HG02973 (cell line): ENCODE data around the gene HTR6.
"Not testable (repeated sequence)": the region's sequence is repeated elsewhere in the genome, so short reads cannot be mapped to it uniquely, and the experiment has no call there.

Experiments used
- ATAC-seq: cut with Tn5 transposase; IDR thresholded peaks from one replicate; pipeline ENCODE4 v1.9.1; 2021; ENCODE audit warnings: moderate library complexity; ENCODE audit not compliant: unreplicated experiment

Gene HTR6

GRCh38 chr1:19637606-19638005 lies 27.1 kb upstream of the HTR6 start:
- ATAC-seq = no peak

- not testable (repeated sequence) for ATAC-seq
These were observed 25.4 kb upstream of the HTR6 start for GRCh38 chr1:19639228-19639627.

GRCh38 chr1:19639999-19640362 lies 24.7 kb upstream of the HTR6 start:
- ATAC-seq = no peak

GRCh38 chr1:19640363-19641316 lies 24.0 kb upstream of the HTR6 start:
- ATAC-seq = no peak

- ATAC-seq = no peak
These were observed 21.6 kb upstream of the HTR6 start for GRCh38 chr1:19643121-19643520.

GRCh38 chr1:19643602-19644394 lies 20.9 kb upstream of the HTR6 start, which contains the start of gene NBL1:
Gene NBL1, plus strand, starts transcription at chr1:19644311. Its CDS starts 10,720 bp downstream, at chr1:19655031.
- ATAC-seq = no peak

- no peak for ATAC-seq
These were observed 20.3 kb upstream of the HTR6 start for GRCh38 chr1:19644395-19644680.

GRCh38 chr1:19644681-19645410 lies 19.8 kb upstream of the HTR6 start:
- no peak for ATAC-seq

GRCh38 chr1:19645411-19646251 lies 19.0 kb upstream of the HTR6 start:
- ATAC-seq = no peak

- ATAC-seq = no peak
These were observed 18.0 kb upstream of the HTR6 start for GRCh38 chr1:19646377-19647319.

GRCh38 chr1:19647643-19648042 lies 17.0 kb upstream of the HTR6 start:
- ATAC-seq = no peak

- ATAC-seq = no peak
These were observed 16.4 kb upstream of the HTR6 start for GRCh38 chr1:19648239-19648638.

GRCh38 chr1:19648689-19649088 lies 16.0 kb upstream of the HTR6 start:
- ATAC-seq = no peak

GRCh38 chr1:19650416-19651140 lies 14.1 kb upstream of the HTR6 start:
- ATAC-seq = no peak

GRCh38 chr1:19651141-19651737 lies 13.4 kb upstream of the HTR6 start:
- no peak for ATAC-seq

GRCh38 chr1:19654386-19654785 lies 10.3 kb upstream of the HTR6 start:
- no peak for ATAC-seq

- ATAC-seq = no peak
These were observed 9.6 kb upstream of the HTR6 start for GRCh38 chr1:19654886-19655717.

GRCh38 chr1:19655718-19656080 lies 9.0 kb upstream of the HTR6 start:
- no peak for ATAC-seq
